ENCODE results near the gene SULT4A1.
A peak's percentile ranks its signal among the peaks of the same experiment; 100 is the strongest.

The SULT4A1 gene

GRCh38 chr22:43802897-43803495 is 59.3 kb downstream of the SULT4A1 start:
- no peak for DNase-seq (ENCODE audit: low spot score)

GRCh38 chr22:43800970-43801369 is 61.3 kb downstream of the SULT4A1 start:
- DNase-seq (ENCODE audit: low spot score), result no peak

- DNase-seq (ENCODE audit: low spot score), result no peak
Measured at GRCh38 chr22:43798492-43798891, 63.8 kb downstream of the SULT4A1 start.

- DNase-seq (ENCODE audit: low spot score), result peak; percentile 27
Measured at GRCh38 chr22:43796567-43796966, 65.7 kb downstream of the SULT4A1 start.

- DNase-seq (ENCODE audit: low spot score), result no peak
Measured at GRCh38 chr22:43795320-43795719, 67.0 kb downstream of the SULT4A1 start.

GRCh38 chr22:43792905-43793304 is 69.4 kb downstream of the SULT4A1 start:
- DNase-seq (ENCODE audit: low spot score), result no peak

GRCh38 chr22:43789452-43789851 is 72.9 kb downstream of the SULT4A1 start:
- DNase-seq (ENCODE audit: low spot score), result no peak

- no peak for DNase-seq (ENCODE audit: low spot score)
Measured at GRCh38 chr22:43783777-43784176, 78.5 kb downstream of the SULT4A1 start.

GRCh38 chr22:43782448-43782847 is 79.9 kb downstream of the SULT4A1 start:
- no peak for DNase-seq (ENCODE audit: low spot score)

GRCh38 chr22:43777286-43777685 is 85.0 kb downstream of the SULT4A1 start:
- DNase-seq (ENCODE audit: low spot score), result no peak

- no peak for DNase-seq (ENCODE audit: low spot score)
Measured at GRCh38 chr22:43776081-43776670, 86.1 kb downstream of the SULT4A1 start.

Measured in iPS-NIHi11 (cell line).